GM18508 (cell line): ENCODE measurements around the gene NUDT4.
A peak's percentile ranks its signal among the peaks of the same experiment; 100 is the strongest.

ENCODE experiments used
- ATAC-seq: cut with Tn5 transposase; IDR thresholded peaks from one replicate; pipeline ENCODE4 v1.9.1; 2021; ENCODE audit warnings: moderate number of reproducible peaks; ENCODE audit not compliant: insufficient read depth, unreplicated experiment

The NUDT4 gene

GRCh38 chr12:93377252-93378195 is at the start of gene NUDT4:
Gene NUDT4 (plus strand): TSS chr12:93377925. CDS start chr12:93378323, 398 bp downstream.
- ATAC-seq, result no peak

GRCh38 chr12:93333054-93333453 is 44.7 kb upstream of the NUDT4 start:
- no peak for ATAC-seq

GRCh38 chr12:93333828-93334227 is 43.9 kb upstream of the NUDT4 start:
- no peak for ATAC-seq

- no peak for ATAC-seq
These were observed 42.0 kb upstream of the NUDT4 start for GRCh38 chr12:93335603-93336162.

GRCh38 chr12:93336291-93336741 is 41.4 kb upstream of the NUDT4 start:
- no peak for ATAC-seq

- ATAC-seq, result no peak
These were observed 39.1 kb upstream of the NUDT4 start for GRCh38 chr12:93338598-93338997.

GRCh38 chr12:93339695-93340094 is 38.0 kb upstream of the NUDT4 start:
- ATAC-seq, result no peak

- no peak for ATAC-seq
These were observed 36.2 kb upstream of the NUDT4 start for GRCh38 chr12:93341409-93342049.

- no peak for ATAC-seq
These were observed 30.5 kb upstream of the NUDT4 start for GRCh38 chr12:93347054-93347785.

GRCh38 chr12:93348575-93349435 is 28.9 kb upstream of the NUDT4 start:
- no peak for ATAC-seq

GRCh38 chr12:93351726-93352125 is 26.0 kb upstream of the NUDT4 start:
- ATAC-seq, result no peak

GRCh38 chr12:93352321-93352720 is 25.4 kb upstream of the NUDT4 start:
- no peak for ATAC-seq

- no peak for ATAC-seq
These were observed 21.5 kb upstream of the NUDT4 start for GRCh38 chr12:93356214-93356613.

- peak; percentile 75 for ATAC-seq
These were observed 19.7 kb upstream of the NUDT4 start for GRCh38 chr12:93358058-93358457.

- ATAC-seq, result no peak
These were observed 18.9 kb upstream of the NUDT4 start for GRCh38 chr12:93358821-93359220.

- no peak for ATAC-seq
These were observed 17.0 kb upstream of the NUDT4 start for GRCh38 chr12:93360688-93361087.

- ATAC-seq, result no peak
These were observed 16.4 kb upstream of the NUDT4 start for GRCh38 chr12:93361151-93361919.

GRCh38 chr12:93363841-93364297 is 13.9 kb upstream of the NUDT4 start:
- peak; percentile 67 for ATAC-seq
